GM12878 (cell line): ENCODE measurements around the gene ZNF280C. TPM values are rescaled to one million over a fixed set of nuclear protein-coding genes. Genes with fewer than 3 reads are reported as not detected.

Source experiments
- ATAC-seq: fragments of 200-7000 bp; cut with Tn5 transposase; 3 replicates; pipeline ENCODE4 v1.9.1; 2020; ENCODE audit warnings: mild to moderate bottlenecking, moderate library complexity
- BruUV-seq: library from RNA; stranded (reverse); fragments of 400-500 nt; replicated peaks from 2 replicates; lab custom pipeline; 2021; lab: Mats Ljungman, UMichigan
- CTCF ChIA-PET: fragments of 300-600 bp; sonication (Branson Sonifier 250); formaldehyde crosslinking; extraction: SDS; loops from one replicate; lab custom pipeline; 2021; ENCODE audit warnings: inconsistent platforms; lab: Yijun Ruan, JAX
- POLR2A ChIA-PET: fragments of 350-600 bp; formaldehyde crosslinking; extraction: SDS; loops from one replicate; lab custom pipeline; 2021; ENCODE audit warnings: inconsistent platforms; lab: Charles Lee
- RAD21 ChIA-PET: fragments of 300-600 bp; sonication (Branson Sonifier 250); formaldehyde crosslinking; loops from one replicate; lab custom pipeline; 2023; ENCODE audit warnings: antibody characterized with exemption; ENCODE audit not compliant: unreplicated experiment; lab: Charles Lee
- SMC1A ChIA-PET: fragments of 300-600 bp; sonication (Branson Sonifier 250); formaldehyde crosslinking; loops from one replicate; lab custom pipeline; 2023; ENCODE audit not compliant: unreplicated experiment, uncharacterized antibody; lab: Charles Lee
- DNase-seq: peaks from one replicate; pipeline ENCODE4 v3.0.0-alpha.2; 2011; ENCODE audit warnings: low read depth, low spot score
- FAIRE-seq: peaks from 3 replicates; lab custom pipeline; 2011; peaks lifted over from hg19 to GRCh38; lab: Jason Lieb, UNC
- H2AFZ ChIP-seq: 2 replicates; pipeline ENCODE4 v1.6.0; 2011; ENCODE audit warnings: low read depth, low read length, control low read depth; ENCODE audit not compliant: control insufficient read depth
- H3K27ac ChIP-seq: 2 replicates; pipeline ENCODE4 v1.5.1; 2011; ENCODE audit warnings: control low read depth; ENCODE audit not compliant: control insufficient read depth, insufficient read depth
- H3K27me3 ChIP-seq, 2 experiments: replicated peaks in 1 of 2; 2 replicates each; pipeline versions ENCODE4 v1.6.0 to v1.6.1; 2011; ENCODE audit warnings: low read length in 1 of 2; ENCODE audit not compliant: control insufficient read depth in 2 of 2, insufficient read depth in 2 of 2
- H3K36me3 ChIP-seq, 2 experiments: 2 replicates each; pipeline ENCODE4 v1.5.1; 2011; ENCODE audit warnings: low read length in 1 of 2; ENCODE audit not compliant: control insufficient read depth in 2 of 2, insufficient read depth in 2 of 2
- H3K4me1 ChIP-seq: 2 replicates; pipeline ENCODE4 v1.6.1; 2011; ENCODE audit warnings: mild to moderate bottlenecking, low read length, moderate library complexity, mixed read lengths; ENCODE audit not compliant: control insufficient read depth, insufficient read depth
- H3K4me2 ChIP-seq: 2 replicates; pipeline ENCODE4 v1.6.0; 2011; ENCODE audit warnings: control low read depth; ENCODE audit not compliant: control insufficient read depth, insufficient read depth
- H3K4me3 ChIP-seq: fragments of 200-600 bp; sonication (generic); 2 replicates; pipeline ENCODE4 v1.5.1; 2016
- H3K79me2 ChIP-seq: 2 replicates; pipeline ENCODE4 v1.6.0; 2011; ENCODE audit warnings: low read length; ENCODE audit not compliant: control insufficient read depth, insufficient read depth
- H3K9ac ChIP-seq: 2 replicates; pipeline ENCODE4 v1.8.0; 2011; ENCODE audit warnings: low read length, control low read depth, mixed read lengths; ENCODE audit not compliant: control insufficient read depth, insufficient read depth
- H3K9me3 ChIP-seq: replicated peaks from 3 replicates; pipeline ENCODE4 v1.5.1; 2011; ENCODE audit warnings: mild to moderate bottlenecking, low read length; ENCODE audit not compliant: control insufficient read depth, insufficient read depth
- H4K20me1 ChIP-seq: 2 replicates; pipeline ENCODE4 v1.6.0; 2011; ENCODE audit not compliant: control insufficient read depth, insufficient read depth
- MEF2B ChIP-seq: fragments of 450-650 bp; IDR thresholded peaks from 2 replicates; pipeline ENCODE4 v1.6.1; 2018; ENCODE audit warnings: mild to moderate bottlenecking, moderate library complexity; ENCODE audit not compliant: partially characterized antibody, poor library complexity, severe bottlenecking
- RB1 ChIP-seq: fragments of 450-650 bp; formaldehyde crosslinking; IDR thresholded peaks from 2 replicates; pipeline ENCODE4 v1.6.1; 2017; ENCODE audit warnings: mild to moderate bottlenecking, borderline replicate concordance
- TARDBP ChIP-seq: IDR thresholded peaks from 2 replicates; pipeline ENCODE4 v1.6.1; 2016; ENCODE audit warnings: borderline replicate concordance
- whole genome bisulfite sequencing: methylation state at CpG from one replicate; pipeline ENCODE4 v1.1.6; 2016; ENCODE audit warnings: low lambda C conversion rate; ENCODE audit not compliant: insufficient replicate concordance, insufficient coverage; ENCODE audit errors: missing lambda C conversion rate; 5-methylcytosine and 5-hydroxymethylcytosine counted together
- in situ Hi-C: fragments of 300-500 bp; cut with MboI; formaldehyde crosslinking; loops from 9 replicates; pipeline ENCODE4 v1.14.3; 2018; ENCODE audit warnings: mixed read lengths
- intact Hi-C: fragments of 100-400 bp; cut with micrococcal nuclease; formaldehyde crosslinking; loops from one replicate; pipeline ENCODE4 v1.14.2; 2022; ENCODE audit not compliant: unreplicated experiment
- polyA plus RNA-seq, 11 experiments: library from polyadenylated mRNA; depleted of rRNA in 4 of 11; unstranded in 6 of 11; stranded (reverse) in 5 of 11; fragments of >200 nt; fragmentation: Nextera tagmentation in 4 of 11; fragmentation: Illumina TruSeq in 1 of 11; extraction: Ambion mirVana in 4 of 11; extraction: Trizol in 1 of 11; gene quantifications; 1 replicate in 1 of 11; 2 replicates in 10 of 11; pipeline versions ENCODE4 v1.2.1 to v1.2.3, GENCODE V29; 2011 to 2016; ENCODE audit warnings: inconsistent platforms in 2 of 11, missing spikeins in 2 of 11, low read depth in 1 of 11
- total RNA-seq, 4 experiments: library from RNA; depleted of rRNA in 3 of 4; stranded (reverse); fragments of >200 nt in 3 of 4; fragmentation: Illumina TruSeq in 1 of 4; extraction: Trizol in 1 of 4; gene quantifications; 2 replicates each; pipeline versions ENCODE4 v1.2.1 to v1.2.3, GENCODE V29; 2013 to 2021
- TF ChIP-seq, protein P1 (sequence below): IDR thresholded peaks from 2 replicates; pipeline ENCODE4 v1.6.1; 2011; ENCODE audit warnings: low read depth, mild to moderate bottlenecking, low read length, moderate library complexity, borderline replicate concordance; ENCODE audit errors: extremely low read depth
- TF ChIP-seq, protein P2 (sequence below): IDR thresholded peaks from 2 replicates; pipeline ENCODE4 v1.6.1; 2012; ENCODE audit warnings: mild to moderate bottlenecking, low read depth, low read length

Gene ZNF280C
- total and polyA plus RNA-seq, 10 of the 15 experiments (the other 5 are each of a cell fraction or from before 2014, with no cell fraction given), result 0.82 to 8.8 (median 5.7) TPM

DNA sequence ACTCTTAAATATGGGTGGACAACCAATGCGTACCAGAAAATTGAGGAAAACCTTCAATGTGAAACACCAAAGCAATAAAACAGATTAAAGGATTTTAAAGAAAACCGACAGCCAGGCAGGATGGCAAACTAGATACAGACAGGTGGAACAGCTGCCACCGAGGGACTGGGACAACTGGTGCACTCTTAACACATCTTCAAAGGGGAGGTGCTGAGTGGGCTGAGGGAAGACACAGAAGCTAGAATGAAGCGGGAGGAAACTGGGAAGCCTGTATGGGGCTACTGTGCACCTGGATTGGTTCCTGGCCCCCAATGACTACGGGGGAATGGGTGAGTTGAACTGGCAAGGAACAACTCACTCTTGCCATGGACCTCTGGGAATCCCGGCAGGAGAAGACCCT is 20.7 kb downstream of the ZNF280C start:
- no peak overlapping the region for H3K27ac ChIP-seq
- ChIA-PET SMC1A (interaction anchor here (1.7 kb wide), 1 partner anchor 14 kb away, joined by 3 read pairs; no protein-coding TSS in a partner anchor), POLR2A (no interaction called here), RAD21 (no interaction called here), CTCF (no interaction called here)
- H3K36me3 ChIP-seq, result no peaks in the 10 kb centered on the region; a peak in 2 of 4 replicates
- no peak for FAIRE-seq
- H3K79me2 ChIP-seq, result no peaks in the 10 kb centered on the region
- H3K4me3 ChIP-seq, result no peak overlapping the region
- 69% methylated on average over 6 of the region's 6 CpGs for WGBS
- H3K4me2 ChIP-seq, result no peak overlapping the region
- no TSS peak for BruUV-seq
- no peak overlapping the region for H3K9ac ChIP-seq
- ATAC-seq, result no peak
- no peak overlapping the region for H2AFZ ChIP-seq
- intact Hi-C loops, result no loop called here
- no peak for TF ChIP-seq TARDBP
- TF ChIP-seq, protein P1, sequence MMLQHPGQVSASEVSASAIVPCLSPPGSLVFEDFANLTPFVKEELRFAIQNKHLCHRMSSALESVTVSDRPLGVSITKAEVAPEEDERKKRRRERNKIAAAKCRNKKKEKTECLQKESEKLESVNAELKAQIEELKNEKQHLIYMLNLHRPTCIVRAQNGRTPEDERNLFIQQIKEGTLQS, result no peak
- TF ChIP-seq, protein P2, sequence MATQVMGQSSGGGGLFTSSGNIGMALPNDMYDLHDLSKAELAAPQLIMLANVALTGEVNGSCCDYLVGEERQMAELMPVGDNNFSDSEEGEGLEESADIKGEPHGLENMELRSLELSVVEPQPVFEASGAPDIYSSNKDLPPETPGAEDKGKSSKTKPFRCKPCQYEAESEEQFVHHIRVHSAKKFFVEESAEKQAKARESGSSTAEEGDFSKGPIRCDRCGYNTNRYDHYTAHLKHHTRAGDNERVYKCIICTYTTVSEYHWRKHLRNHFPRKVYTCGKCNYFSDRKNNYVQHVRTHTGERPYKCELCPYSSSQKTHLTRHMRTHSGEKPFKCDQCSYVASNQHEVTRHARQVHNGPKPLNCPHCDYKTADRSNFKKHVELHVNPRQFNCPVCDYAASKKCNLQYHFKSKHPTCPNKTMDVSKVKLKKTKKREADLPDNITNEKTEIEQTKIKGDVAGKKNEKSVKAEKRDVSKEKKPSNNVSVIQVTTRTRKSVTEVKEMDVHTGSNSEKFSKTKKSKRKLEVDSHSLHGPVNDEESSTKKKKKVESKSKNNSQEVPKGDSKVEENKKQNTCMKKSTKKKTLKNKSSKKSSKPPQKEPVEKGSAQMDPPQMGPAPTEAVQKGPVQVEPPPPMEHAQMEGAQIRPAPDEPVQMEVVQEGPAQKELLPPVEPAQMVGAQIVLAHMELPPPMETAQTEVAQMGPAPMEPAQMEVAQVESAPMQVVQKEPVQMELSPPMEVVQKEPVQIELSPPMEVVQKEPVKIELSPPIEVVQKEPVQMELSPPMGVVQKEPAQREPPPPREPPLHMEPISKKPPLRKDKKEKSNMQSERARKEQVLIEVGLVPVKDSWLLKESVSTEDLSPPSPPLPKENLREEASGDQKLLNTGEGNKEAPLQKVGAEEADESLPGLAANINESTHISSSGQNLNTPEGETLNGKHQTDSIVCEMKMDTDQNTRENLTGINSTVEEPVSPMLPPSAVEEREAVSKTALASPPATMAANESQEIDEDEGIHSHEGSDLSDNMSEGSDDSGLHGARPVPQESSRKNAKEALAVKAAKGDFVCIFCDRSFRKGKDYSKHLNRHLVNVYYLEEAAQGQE, result no peak
- TF ChIP-seq RB1, result no peak
- TF ChIP-seq MEF2B, result no peak
- no peaks in the 10 kb centered on the region for H3K9me3 ChIP-seq
- H3K4me1 ChIP-seq, result no peaks in the 10 kb centered on the region
- DNase-seq, result no peak
- in situ Hi-C loops, result no loop called here
- no peaks in the 10 kb centered on the region for H3K27me3 ChIP-seq
- no peaks in the 10 kb centered on the region for H4K20me1 ChIP-seq
